GM19397 (cell line): ENCODE measurements around the gene PLEKHA6.
"Not testable (repeated sequence)": the region's sequence is repeated elsewhere in the genome, so short reads cannot be mapped to it uniquely, and the experiment has no call there.

Experiments used
- ATAC-seq: cut with Tn5 transposase; IDR thresholded peaks from one replicate; pipeline ENCODE4 v1.9.1; 2021; ENCODE audit warnings: mild to moderate bottlenecking, moderate library complexity; ENCODE audit not compliant: unreplicated experiment

The PLEKHA6 gene

GRCh38 chr1:204314893-204315658 is 44.7 kb downstream of the PLEKHA6 start:
- ATAC-seq: no peak

GRCh38 chr1:204314171-204314892 is 45.4 kb downstream of the PLEKHA6 start:
- no peak for ATAC-seq

GRCh38 chr1:204313675-204314074 is 46.1 kb downstream of the PLEKHA6 start:
- no peak for ATAC-seq

- not testable (repeated sequence) for ATAC-seq
Measured at GRCh38 chr1:204310970-204311369, 48.8 kb downstream of the PLEKHA6 start.

GRCh38 chr1:204308023-204308628 is 51.6 kb downstream of the PLEKHA6 start:
- no peak for ATAC-seq

GRCh38 chr1:204307334-204307883 is 52.3 kb downstream of the PLEKHA6 start:
- no peak for ATAC-seq

GRCh38 chr1:204306076-204306475 is 53.7 kb downstream of the PLEKHA6 start:
- no peak for ATAC-seq

- no peak for ATAC-seq
Measured at GRCh38 chr1:204304067-204304466, 55.7 kb downstream of the PLEKHA6 start.

GRCh38 chr1:204302769-204303168 is 57.0 kb downstream of the PLEKHA6 start:
- no peak for ATAC-seq

- ATAC-seq: no peak
Measured at GRCh38 chr1:204301171-204301957, 58.4 kb downstream of the PLEKHA6 start.

GRCh38 chr1:204299814-204300365 is 59.8 kb downstream of the PLEKHA6 start:
- no peak for ATAC-seq

GRCh38 chr1:204296431-204296988 is 63.2 kb downstream of the PLEKHA6 start:
- no peak for ATAC-seq

GRCh38 chr1:204295671-204296070 is 64.1 kb downstream of the PLEKHA6 start:
- no peak for ATAC-seq

- ATAC-seq: no peak
Measured at GRCh38 chr1:204294357-204294756, 65.4 kb downstream of the PLEKHA6 start.

- no peak for ATAC-seq
Measured at GRCh38 chr1:204293605-204294337, 66.0 kb downstream of the PLEKHA6 start.

- no peak for ATAC-seq
Measured at GRCh38 chr1:204292740-204293139, 67.0 kb downstream of the PLEKHA6 start.

- no peak for ATAC-seq
Measured at GRCh38 chr1:204289280-204289679, 70.4 kb downstream of the PLEKHA6 start.

GRCh38 chr1:204288021-204288588 is 71.6 kb downstream of the PLEKHA6 start:
- ATAC-seq: no peak

- no peak for ATAC-seq
Measured at GRCh38 chr1:204287466-204287891, 72.2 kb downstream of the PLEKHA6 start.
